ENCODE results near the gene DAB1.

DAB1 gene

GRCh38 chr1:57411262-57411661 lies 12.6 kb downstream of the DAB1 start:
- DNase-seq (ENCODE audit: low spot score): no peak

DNA sequence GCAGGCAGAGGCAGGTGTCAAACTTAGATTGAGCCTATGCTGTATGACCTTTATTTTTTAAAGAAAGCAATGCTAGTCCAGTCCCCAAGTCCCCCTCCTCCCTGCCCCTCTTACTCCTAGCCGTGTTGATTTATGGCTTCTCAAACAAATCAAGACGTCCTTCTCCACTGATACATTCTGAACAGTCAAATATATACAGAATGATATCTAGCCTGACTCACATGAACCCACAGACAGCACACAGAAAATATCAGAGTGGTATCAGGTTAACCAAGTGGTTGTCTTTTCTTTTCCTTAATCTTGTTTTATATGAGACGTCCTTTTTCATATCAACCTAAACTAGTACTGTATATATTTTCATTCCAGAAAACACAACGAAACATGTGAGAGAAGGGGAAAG lies 13.4 kb downstream of the DAB1 start:
- DNase-seq (ENCODE audit: low spot score): no peak

DNA sequence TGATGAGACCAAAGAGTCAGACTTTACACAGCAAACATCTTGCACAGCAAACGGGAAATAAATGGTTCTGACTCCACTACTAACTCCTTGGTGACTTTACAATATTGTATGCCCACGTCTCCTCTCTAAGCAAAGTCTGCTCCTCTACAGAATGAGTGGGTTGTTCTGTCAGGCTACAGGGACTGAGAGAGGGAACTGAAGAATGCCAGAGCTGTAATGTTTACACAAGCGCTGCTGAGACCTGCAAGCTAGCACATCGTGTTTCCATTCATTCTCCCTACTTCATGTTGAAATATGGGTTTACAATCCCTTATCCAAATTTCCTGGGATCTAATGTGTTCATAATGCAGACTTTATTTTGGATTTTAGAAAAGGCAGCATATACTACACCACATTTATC lies 15.9 kb downstream of the DAB1 start:
- DNase-seq (ENCODE audit: low spot score): no peak

- DNase-seq (ENCODE audit: low spot score): no peak
These were observed 17.4 kb downstream of the DAB1 start for GRCh38 chr1:57406428-57406970.

GRCh38 chr1:57404884-57405283 lies 19.0 kb downstream of the DAB1 start:
- DNase-seq (ENCODE audit: low spot score): no peak

DNA sequence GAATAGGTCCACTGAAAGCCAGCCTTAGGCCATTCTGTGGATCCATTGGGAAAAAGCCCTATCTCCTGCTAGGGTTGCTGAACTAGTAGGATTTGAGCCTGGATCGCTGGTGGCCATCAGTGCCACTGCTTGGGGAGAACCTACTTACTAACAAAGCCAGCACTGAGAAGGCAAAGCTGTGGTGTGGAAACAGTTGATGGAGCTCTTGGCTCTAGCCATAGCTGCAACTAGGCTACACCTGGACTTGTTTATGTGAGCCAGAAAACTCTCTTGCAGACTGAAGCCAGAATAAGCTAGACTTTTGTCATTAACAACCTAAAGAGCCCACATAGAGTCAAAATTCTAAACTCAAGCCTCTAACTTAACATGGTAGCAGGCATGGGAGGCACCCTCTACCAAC lies 20.7 kb downstream of the DAB1 start:
- DNase-seq (ENCODE audit: low spot score): no peak

GRCh38 chr1:57401671-57402070 lies 22.2 kb downstream of the DAB1 start:
- no peak for DNase-seq (ENCODE audit: low spot score)

GRCh38 chr1:57400048-57400447 lies 23.8 kb downstream of the DAB1 start:
- DNase-seq (ENCODE audit: low spot score): no peak

DNA sequence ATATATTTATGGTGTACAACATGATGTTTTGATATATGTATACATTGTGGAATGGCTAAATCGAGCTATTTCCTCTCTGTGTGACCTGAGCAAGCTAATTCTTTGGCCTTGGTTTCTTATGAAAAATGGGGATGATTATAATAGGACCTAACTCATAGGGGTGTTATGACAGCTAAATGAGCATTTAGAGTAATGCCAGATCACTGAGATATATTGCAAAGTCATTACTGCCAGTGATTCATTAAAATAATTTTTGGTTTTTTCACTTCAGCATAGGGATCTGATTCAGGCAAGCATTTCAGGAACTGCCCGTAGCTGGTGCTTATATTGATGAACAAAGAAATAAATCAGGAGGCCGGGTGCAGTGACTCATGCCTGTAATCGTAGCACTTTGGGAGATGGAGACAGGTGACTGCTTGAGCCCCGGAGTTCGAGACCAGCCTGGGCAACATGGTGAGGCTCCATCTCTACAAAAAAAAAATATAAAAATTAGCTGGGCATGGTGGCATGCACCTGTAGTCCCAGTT lies 30.7 kb downstream of the DAB1 start:
- no peak for DNase-seq (ENCODE audit: low spot score)

GRCh38 chr1:57385336-57385735 lies 38.5 kb downstream of the DAB1 start:
- DNase-seq (ENCODE audit: low spot score): no peak

GRCh38 chr1:57384901-57385300 lies 39.0 kb downstream of the DAB1 start:
- DNase-seq (ENCODE audit: low spot score): no peak

GRCh38 chr1:57384284-57384683 lies 39.6 kb downstream of the DAB1 start:
- no peak for DNase-seq (ENCODE audit: low spot score)

- DNase-seq (ENCODE audit: low spot score): no peak
These were observed 42.0 kb downstream of the DAB1 start for GRCh38 chr1:57381871-57382270.

- DNase-seq (ENCODE audit: low spot score): no peak
These were observed 42.4 kb downstream of the DAB1 start for GRCh38 chr1:57381426-57381825.

GRCh38 chr1:57380923-57381322 lies 42.9 kb downstream of the DAB1 start:
- no peak for DNase-seq (ENCODE audit: low spot score)

DNA sequence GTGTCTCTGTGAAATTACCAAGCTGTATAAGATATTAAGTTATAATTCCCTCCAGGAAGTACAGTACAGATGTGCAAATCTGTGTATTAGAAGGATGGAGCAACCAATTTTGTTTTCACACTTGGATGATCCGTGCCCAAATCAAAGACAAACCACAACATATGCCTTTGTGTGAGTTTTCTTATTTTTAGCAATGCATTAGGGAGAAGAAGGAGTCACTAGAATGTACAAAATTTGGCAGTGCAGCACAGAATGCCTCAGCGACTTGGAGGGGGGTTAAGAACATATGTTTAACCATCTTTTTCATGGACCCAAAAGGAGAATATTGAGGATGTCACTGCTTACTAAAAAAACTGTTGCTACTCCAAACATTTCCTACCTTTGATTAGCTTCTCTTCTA lies 45.3 kb downstream of the DAB1 start:
- no peak for DNase-seq (ENCODE audit: low spot score)

DNA sequence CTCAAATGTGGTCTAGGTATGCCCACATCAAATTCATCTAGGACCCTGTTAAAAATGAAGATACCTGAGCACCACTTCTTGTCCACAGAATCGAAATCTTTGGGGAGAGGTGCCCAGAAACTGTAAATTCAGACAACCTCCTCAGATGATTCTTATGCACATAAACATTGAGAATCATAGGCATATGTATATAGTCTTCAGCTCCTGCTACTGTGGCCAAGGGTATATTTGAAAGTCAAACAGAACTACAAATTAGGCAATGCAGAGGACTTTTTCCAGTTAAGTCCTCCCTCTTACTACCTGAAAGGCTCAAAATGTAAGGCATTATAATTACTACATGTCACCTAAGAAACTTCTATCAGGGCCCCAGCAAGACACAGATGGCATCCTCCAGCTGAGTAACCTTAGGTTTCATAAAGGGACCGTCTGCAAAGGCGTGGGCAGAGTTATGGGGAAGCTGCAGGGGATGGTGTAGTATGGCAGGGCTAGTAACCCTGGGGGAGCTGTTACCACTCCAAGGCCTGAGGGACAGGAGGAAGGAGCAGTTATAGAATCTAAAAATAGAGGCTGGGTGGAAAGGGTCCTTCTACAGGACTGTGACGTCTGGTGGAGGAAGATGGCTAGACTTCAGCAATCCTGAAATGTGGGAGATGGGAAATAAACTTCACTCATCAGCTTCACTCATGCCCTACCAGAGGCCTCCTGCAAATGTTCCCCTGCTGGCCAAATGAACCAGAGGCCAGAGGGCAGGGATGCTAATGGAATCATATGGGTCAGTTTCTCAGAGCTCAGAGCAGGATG lies 46.3 kb downstream of the DAB1 start:
- DNase-seq (ENCODE audit: low spot score): no peak

GRCh38 chr1:57376041-57376440 lies 47.8 kb downstream of the DAB1 start:
- no peak for DNase-seq (ENCODE audit: low spot score)

DNA sequence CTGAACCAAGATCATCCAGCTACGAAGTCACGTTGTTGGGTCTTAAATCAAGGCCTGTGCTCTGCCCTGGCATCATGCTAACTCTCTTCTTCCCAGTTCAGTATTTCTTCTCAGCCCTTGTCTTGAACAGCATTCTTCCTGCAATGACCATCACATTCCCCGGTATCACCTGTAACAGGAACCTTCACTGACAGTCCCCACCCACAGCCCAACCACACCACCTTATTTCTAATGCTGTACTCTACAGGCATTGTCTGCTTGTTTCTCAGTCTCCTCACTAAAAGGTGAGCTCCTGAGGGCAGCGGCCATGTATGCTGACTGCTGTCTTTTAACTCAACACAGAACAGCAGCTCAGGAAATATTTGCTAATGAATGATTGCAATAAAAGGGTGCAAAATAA lies 54.0 kb downstream of the DAB1 start:
- no peak for DNase-seq (ENCODE audit: low spot score)

- DNase-seq (ENCODE audit: low spot score): no peak
These were observed 55.9 kb downstream of the DAB1 start for GRCh38 chr1:57367945-57368344.

- DNase-seq (ENCODE audit: low spot score): no peak
These were observed 60.2 kb downstream of the DAB1 start for GRCh38 chr1:57363643-57364042.

GRCh38 chr1:57363165-57363564 lies 60.7 kb downstream of the DAB1 start:
- DNase-seq (ENCODE audit: low spot score): no peak

DNA sequence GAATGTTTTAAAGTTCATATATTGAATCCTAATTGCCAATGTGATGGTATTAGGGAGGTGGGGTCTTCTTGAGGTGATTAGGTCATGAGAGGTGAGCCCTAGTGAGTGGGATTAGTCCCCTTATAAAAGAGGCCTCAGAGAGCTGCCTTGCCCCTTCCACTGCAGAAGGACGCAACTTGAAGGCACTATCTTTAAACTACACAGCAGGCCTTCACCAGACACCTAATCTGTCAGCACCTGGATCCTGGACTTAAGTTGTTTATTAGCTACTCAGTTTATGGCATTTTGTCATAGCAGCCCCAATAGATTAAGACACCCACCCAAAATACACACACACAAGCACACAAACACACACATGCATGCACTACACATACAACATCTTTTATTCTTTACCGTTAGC lies 61.4 kb downstream of the DAB1 start:
- DNase-seq (ENCODE audit: low spot score): no peak

- no peak for DNase-seq (ENCODE audit: low spot score)
These were observed 62.3 kb downstream of the DAB1 start for GRCh38 chr1:57361516-57361915.

Measured in ecto neural progenitor cell (in vitro differentiated cells).